SU-DHL-6 (cell line): ENCODE measurements around the gene NNAT.

Experiments used
- H2AFZ ChIP-seq: fragments of 200-600 bp; sonication (generic); 2 replicates; pipeline ENCODE4 v1.6.1; 2014; ENCODE audit warnings: low read depth, mild to moderate bottlenecking, moderate library complexity, mixed read lengths, antibody characterized with exemption, low read length; ENCODE audit not compliant: severe bottlenecking
- H3F3A ChIP-seq: fragments of 200-600 bp; shearing (Covaris generic); 2 replicates; pipeline ENCODE4 v1.6.0; 2016; ENCODE audit warnings: antibody characterized with exemption, mild to moderate bottlenecking; ENCODE audit not compliant: insufficient read depth
- H3K27ac ChIP-seq: fragments of 200-600 bp; sonication (generic); 2 replicates; pipeline ENCODE4 v1.5.1; 2016; ENCODE audit warnings: low read depth, mild to moderate bottlenecking, low read length, moderate library complexity, mixed read lengths
- H3K27me3 ChIP-seq: fragments of 200-600 bp; sonication (generic), shearing (Covaris generic); 2 replicates; pipeline ENCODE4 v1.6.0; 2014; ENCODE audit warnings: mild to moderate bottlenecking, low read length
- H3K36me3 ChIP-seq: fragments of 200-600 bp; sonication (generic); 2 replicates; pipeline ENCODE4 v1.6.1; 2014; ENCODE audit warnings: mild to moderate bottlenecking, low read length, mixed read lengths
- H3K4me2 ChIP-seq: fragments of 300-600, 200-600 bp; shearing (Covaris generic), sonication (generic); 2 replicates; pipeline ENCODE4 v1.6.0; 2014; ENCODE audit warnings: low read length, low read depth, mild to moderate bottlenecking; ENCODE audit not compliant: poor library complexity, severe bottlenecking
- H3K4me3 ChIP-seq: fragments of 200-600 bp; sonication (generic); 2 replicates; pipeline ENCODE4 v1.5.1; 2014; ENCODE audit warnings: antibody characterized with exemption, low read length, mild to moderate bottlenecking, mixed read lengths; ENCODE audit not compliant: insufficient read depth, poor library complexity, severe bottlenecking
- H3K79me2 ChIP-seq: fragments of 200-600 bp; sonication (generic); 2 replicates; pipeline ENCODE4 v1.6.1; 2014; ENCODE audit warnings: mild to moderate bottlenecking, low read length, moderate library complexity; ENCODE audit not compliant: insufficient read depth
- H3K9ac ChIP-seq: fragments of 200-600 bp; sonication (generic); 2 replicates; pipeline ENCODE4 v1.7.0; 2014; ENCODE audit warnings: mild to moderate bottlenecking, low read length
- H3K9me2 ChIP-seq: fragments of 200-600 bp; sonication (generic); replicated peaks from 2 replicates; pipeline ENCODE4 v1.6.1; 2014; ENCODE audit warnings: low read length; ENCODE audit not compliant: insufficient read depth
- H3K9me3 ChIP-seq: fragments of 200-600 bp; sonication (generic); 2 replicates; pipeline ENCODE4 v1.6.1; 2014; ENCODE audit warnings: low read length, mixed read lengths; ENCODE audit not compliant: insufficient read depth
- H4K20me1 ChIP-seq: fragments of 200-600 bp; sonication (generic); 2 replicates; pipeline ENCODE4 v1.6.1; 2014; ENCODE audit warnings: low read depth, mild to moderate bottlenecking, antibody characterized with exemption, low read length, moderate library complexity, mixed read lengths
- CTCF ChIP-seq: fragments of 200-600 bp; sonication (generic); IDR thresholded peaks from one replicate; pipeline ENCODE4 v1.5.1; 2017; ENCODE audit warnings: antibody characterized with exemption, mild to moderate bottlenecking, low read length, moderate library complexity; ENCODE audit not compliant: insufficient read depth, poor library complexity, severe bottlenecking
- EZH2phosphoT487 ChIP-seq: fragments of 200-600 bp; sonication (generic), shearing (Covaris generic); conservative IDR thresholded peaks from 2 replicates; pipeline ENCODE4 v1.6.1; 2018; ENCODE audit warnings: mild to moderate bottlenecking, antibody characterized with exemption, low read length, moderate library complexity, mixed read lengths

NNAT gene

DNA sequence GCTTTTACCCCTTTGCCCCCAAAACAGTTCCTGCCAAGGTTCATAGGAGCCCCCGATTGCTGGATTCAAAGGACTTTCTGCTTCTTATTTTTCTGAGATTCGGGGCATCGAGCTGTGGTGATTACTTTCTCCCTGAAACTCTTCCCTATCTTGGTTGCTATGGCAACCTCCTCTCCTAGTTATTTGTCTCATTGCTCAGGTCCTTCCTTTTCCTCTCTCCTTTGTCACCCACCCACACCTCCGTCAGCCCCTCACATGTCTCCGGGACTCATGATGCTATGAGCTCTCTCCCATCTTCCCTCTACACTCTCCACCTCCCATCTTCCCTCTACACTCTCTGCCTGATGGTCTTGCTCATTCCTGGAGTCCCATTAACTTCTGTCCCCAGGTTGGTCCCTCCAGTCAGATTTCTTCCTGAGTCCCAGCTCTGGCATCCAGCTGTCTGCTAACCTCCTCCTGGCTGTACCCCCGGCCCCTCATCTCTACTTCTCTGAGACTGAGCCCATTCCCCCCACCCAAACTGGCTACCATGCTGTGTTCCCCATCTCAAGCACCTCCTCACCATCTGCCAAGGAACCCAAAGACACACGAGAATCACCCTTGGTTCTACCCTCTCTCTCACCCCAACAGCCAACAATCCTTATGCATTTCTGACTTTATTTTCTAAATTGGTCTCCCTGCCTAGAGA lies 30.2 kb upstream of the NNAT start:
- no peak overlapping the region for H3K4me3 ChIP-seq
- H4K20me1 ChIP-seq, result no peaks in the 10 kb centered on the region
- H3K36me3 ChIP-seq, result no peaks in the 10 kb centered on the region
- H3K9me3 ChIP-seq, result no peaks in the 10 kb centered on the region
- no peak overlapping the region for H3K4me2 ChIP-seq
- H2AFZ ChIP-seq, result no peak overlapping the region
- H3K27me3 ChIP-seq, result no peaks in the 10 kb centered on the region
- no peak overlapping the region for H3K27ac ChIP-seq
- no peak for TF ChIP-seq CTCF
- no peak for TF ChIP-seq EZH2phosphoT487
- H3K9ac ChIP-seq, result no peak overlapping the region
- no peaks in the 10 kb centered on the region for H3K9me2 ChIP-seq
- H3F3A ChIP-seq, result no peaks in the 10 kb centered on the region
- H3K79me2 ChIP-seq, result no peaks in the 10 kb centered on the region

- H3K9me3 ChIP-seq, result no peaks in the 10 kb centered on the region
- no peaks in the 10 kb centered on the region for H4K20me1 ChIP-seq
- H3K4me3 ChIP-seq, result no peak overlapping the region
- H3K36me3 ChIP-seq, result no peaks in the 10 kb centered on the region
- H3K79me2 ChIP-seq, result no peaks in the 10 kb centered on the region
- TF ChIP-seq CTCF (no peak), EZH2phosphoT487 (no peak)
- H3K27me3 ChIP-seq, result no peaks in the 10 kb centered on the region
- no peak overlapping the region for H3K27ac ChIP-seq
- H3F3A ChIP-seq, result no peaks in the 10 kb centered on the region
- H3K4me2 ChIP-seq, result no peak overlapping the region
- no peaks in the 10 kb centered on the region for H3K9me2 ChIP-seq
- H2AFZ ChIP-seq, result no peak overlapping the region
- no peak overlapping the region for H3K9ac ChIP-seq
Observed at GRCh38 chr20:37492096-37492625, 28.9 kb upstream of the NNAT start.

DNA sequence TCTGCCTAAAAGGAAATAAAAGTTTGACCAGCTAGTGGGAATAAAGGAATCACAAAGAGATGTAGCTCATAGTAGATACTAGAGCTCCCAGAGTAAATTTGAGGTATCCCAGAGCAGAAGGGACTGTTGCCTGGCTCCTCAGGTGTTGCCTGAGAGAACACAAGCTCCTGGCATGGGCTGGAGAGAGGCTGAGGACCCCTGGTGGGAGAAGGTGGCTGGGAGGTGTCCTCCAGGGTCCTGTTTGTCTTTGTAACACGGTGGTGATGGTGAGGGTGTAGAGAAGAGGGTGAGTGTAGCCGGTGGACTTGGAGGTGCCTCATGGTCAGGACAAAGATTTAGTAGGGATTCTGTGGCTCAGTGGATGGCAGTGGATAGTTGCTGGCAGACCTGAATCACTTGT lies 28.1 kb upstream of the NNAT start:
- no peaks in the 10 kb centered on the region for H3K79me2 ChIP-seq
- no peaks in the 10 kb centered on the region for H3F3A ChIP-seq
- H3K36me3 ChIP-seq, result no peaks in the 10 kb centered on the region
- H3K27ac ChIP-seq, result no peak overlapping the region
- H4K20me1 ChIP-seq, result no peaks in the 10 kb centered on the region
- no peak overlapping the region for H2AFZ ChIP-seq
- no peaks in the 10 kb centered on the region for H3K9me2 ChIP-seq
- TF ChIP-seq CTCF, result no peak
- TF ChIP-seq EZH2phosphoT487, result no peak
- no peaks in the 10 kb centered on the region for H3K27me3 ChIP-seq
- H3K9ac ChIP-seq, result no peak overlapping the region
- H3K4me2 ChIP-seq, result no peak overlapping the region
- no peaks in the 10 kb centered on the region for H3K9me3 ChIP-seq
- no peak overlapping the region for H3K4me3 ChIP-seq
